ENCODE results near the gene BTBD16. TPM values are rescaled to one million over a fixed set of nuclear protein-coding genes. Genes with fewer than 3 reads are reported as not detected.

BTBD16 gene
- total RNA-seq, 6 donors from 2014 or later: 0.20 to 1.8 (median 0.91) TPM; not detected in 3

- ATAC-seq (ENCODE audit: low FRiP score in 2 of 2) (no peak), DNase-seq (peak in 1 of 2 donors; percentile 6)
- H3K27me3 ChIP-seq: no peaks in the 10 kb centered on the region
- H3K4me3 ChIP-seq: no peak overlapping the region
- no peak overlapping the region for H3K27ac ChIP-seq
- H3K36me3 ChIP-seq: peaks cover 0 to 21% (median 15%) of the 10 kb centered on the region in 4 donors
- no peaks in the 10 kb centered on the region for H3K9me3 ChIP-seq
- 76 to 87% methylated on average over 6 of the region's 6 CpGs for WGBS, 2 donors
- TF ChIP-seq POLR2AphosphoS5 (IDR thresholded peaks at IDR 0.05) (no peak), CTCF (IDR thresholded peaks at IDR 0.05) (no peak), POLR2A (IDR thresholded peaks at IDR 0.05) (no peak), EP300 (IDR thresholded peaks at IDR 0.05) (no peak)
- peaks cover 0 to 12% (median 7%) of the 10 kb centered on the region in 4 donors for H3K4me1 ChIP-seq
Measured at GRCh38 chr10:122265896-122266295, 5.2 kb upstream of the BTBD16 start.

DNA sequence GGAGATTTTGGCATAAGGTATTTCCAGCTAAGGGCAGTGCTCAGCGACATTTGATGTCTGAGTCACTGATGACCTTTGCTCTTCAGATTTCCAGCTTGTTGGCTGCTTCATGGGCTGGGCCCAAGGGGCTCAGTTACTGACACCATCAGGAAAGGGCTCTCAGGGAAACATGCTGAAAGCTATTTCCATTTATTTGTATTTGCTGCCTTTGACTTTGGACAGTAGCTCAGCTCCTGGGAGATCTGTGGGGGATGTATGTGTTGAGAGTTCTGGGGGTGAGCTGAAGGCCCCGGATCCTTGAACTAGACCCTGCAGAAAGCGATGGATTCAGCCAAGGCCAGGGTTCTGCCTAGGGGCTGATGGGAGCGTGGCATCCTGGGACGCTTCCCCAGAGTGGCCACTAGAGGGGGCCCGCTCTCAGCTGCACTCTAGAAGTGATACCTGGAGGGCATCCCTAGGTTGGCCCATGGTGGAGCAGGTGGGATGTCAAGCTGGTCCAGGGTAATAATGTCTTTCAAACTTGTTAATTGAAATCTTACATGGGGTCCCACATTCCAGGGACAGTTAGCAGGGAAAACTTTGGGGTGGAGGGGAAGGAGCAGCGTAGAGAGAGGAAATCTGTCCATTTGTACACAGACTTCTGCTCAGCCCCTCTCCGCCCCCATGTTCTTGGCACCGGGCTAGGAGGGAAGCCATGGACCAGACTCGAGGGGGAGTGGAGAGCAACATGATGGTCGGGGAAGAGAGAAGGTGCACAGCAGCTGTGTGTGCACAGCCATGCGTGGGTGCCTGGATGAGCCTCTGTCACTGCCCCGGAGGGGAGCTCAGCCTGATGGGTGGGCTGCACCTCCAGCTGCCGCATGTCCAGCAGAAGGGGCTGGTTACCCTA is 3.0 kb upstream of the BTBD16 start:
- no peaks in the 10 kb centered on the region for H3K27me3 ChIP-seq
- H3K36me3 ChIP-seq: peaks cover 0 to 21% (median 13%) of the 10 kb centered on the region in 4 donors
- peak overlapping the region in 2 of 4 donors; percentile 43 to 44 for H3K27ac ChIP-seq
- TF ChIP-seq POLR2A (IDR thresholded peaks at IDR 0.05) (no peak), POLR2AphosphoS5 (IDR thresholded peaks at IDR 0.05) (no peak), CTCF (IDR thresholded peaks at IDR 0.05) (peak; percentile 56 to 91 (median 63))
- H3K4me1 ChIP-seq: peaks cover 0 to 12% (median 7%) of the 10 kb centered on the region in 4 donors
- H3K9me3 ChIP-seq: no peaks in the 10 kb centered on the region
- ATAC-seq (ENCODE audit: low FRiP score in 2 of 2) (peak; percentile 70 to 83), DNase-seq (peak; percentile 37 to 44)
- 64 to 65% methylated on average over 9 to 14 of the region's 14 CpGs for WGBS, 2 donors
- no peak overlapping the region for H3K4me3 ChIP-seq

GRCh38 chr10:122269059-122269687 is 1.9 kb upstream of the BTBD16 start:
- WGBS, 2 donors: 67 to 72% methylated on average over 9 to 10 of the region's 10 CpGs
- no peaks in the 10 kb centered on the region for H3K27me3 ChIP-seq
- ATAC-seq (ENCODE audit: low FRiP score in 2 of 2): peak in 1 of 2 donors; percentile 64
- peak in 1 of 2 donors; percentile 22 for DNase-seq
- H3K4me1 ChIP-seq: peaks cover 0 to 12% (median 7%) of the 10 kb centered on the region in 4 donors
- peaks cover 0 to 21% (median 13%) of the 10 kb centered on the region in 4 donors for H3K36me3 ChIP-seq
- no peaks in the 10 kb centered on the region for H3K9me3 ChIP-seq
- TF ChIP-seq POLR2AphosphoS5 (IDR thresholded peaks at IDR 0.05): no peak
- TF ChIP-seq POLR2A (IDR thresholded peaks at IDR 0.05): no peak
- no peak for TF ChIP-seq CTCF (IDR thresholded peaks at IDR 0.05)
- no peak for TF ChIP-seq EP300 (IDR thresholded peaks at IDR 0.05)
- H3K27ac ChIP-seq: peak overlapping the region in 1 of 4 donors; percentile 56
- no peak overlapping the region for H3K4me3 ChIP-seq

GRCh38 chr10:122273966-122274545 is 3.0 kb downstream of the BTBD16 start:
- H3K9me3 ChIP-seq: no peaks in the 10 kb centered on the region
- H3K27ac ChIP-seq: no peak overlapping the region
- peaks cover 0 to 8% (median 2%) of the 10 kb centered on the region in 4 donors for H3K36me3 ChIP-seq
- 88 to 89% methylated on average over 9 to 10 of the region's 10 CpGs for WGBS, 2 donors
- TF ChIP-seq CTCF (IDR thresholded peaks at IDR 0.05): no peak
- no peak for TF ChIP-seq EP300 (IDR thresholded peaks at IDR 0.05)
- no peak for TF ChIP-seq POLR2AphosphoS5 (IDR thresholded peaks at IDR 0.05)
- TF ChIP-seq POLR2A (IDR thresholded peaks at IDR 0.05): no peak
- DNase-seq (peak in 1 of 2 donors; percentile 16), ATAC-seq (ENCODE audit: low FRiP score in 2 of 2) (no peak)
- H3K27me3 ChIP-seq: no peaks in the 10 kb centered on the region
- H3K4me1 ChIP-seq: no peaks in the 10 kb centered on the region
- no peak overlapping the region for H3K4me3 ChIP-seq
